GM23248 (cell line): ENCODE results near the gene NRF1.

Experiments
- EZH2 ChIP-seq: fragments of 200-600 bp; sonication (generic); IDR thresholded peaks from 2 replicates; pipeline ENCODE4 v1.6.1; 2018; ENCODE audit warnings: antibody characterized with exemption, mild to moderate bottlenecking; ENCODE audit not compliant: insufficient read depth, poor library complexity, severe bottlenecking
- EZH2phosphoT487 ChIP-seq: fragments of 200-600 bp; sonication (generic); IDR thresholded peaks from 2 replicates; pipeline ENCODE4 v1.6.1; 2018; ENCODE audit warnings: antibody characterized with exemption, moderate library complexity, mild to moderate bottlenecking, low read depth; ENCODE audit not compliant: insufficient read depth

- TF ChIP-seq EZH2phosphoT487 (no peak), EZH2 (no peak)
These were observed 23.3 kb upstream of the NRF1 start for GRCh38 chr7:129588268-129588667.
